GM19324 (cell line): ENCODE results near the gene GIT1.
A peak's percentile ranks its signal among the peaks of the same experiment; 100 is the strongest.

Experiments used
- ATAC-seq: cut with Tn5 transposase; IDR thresholded peaks from one replicate; pipeline ENCODE4 v1.9.1; 2021; ENCODE audit warnings: mild to moderate bottlenecking, moderate library complexity; ENCODE audit not compliant: unreplicated experiment, low FRiP score

The GIT1 gene

GRCh38 chr17:29617125-29617480 is 27.7 kb upstream of the GIT1 start:
- no peak for ATAC-seq

DNA sequence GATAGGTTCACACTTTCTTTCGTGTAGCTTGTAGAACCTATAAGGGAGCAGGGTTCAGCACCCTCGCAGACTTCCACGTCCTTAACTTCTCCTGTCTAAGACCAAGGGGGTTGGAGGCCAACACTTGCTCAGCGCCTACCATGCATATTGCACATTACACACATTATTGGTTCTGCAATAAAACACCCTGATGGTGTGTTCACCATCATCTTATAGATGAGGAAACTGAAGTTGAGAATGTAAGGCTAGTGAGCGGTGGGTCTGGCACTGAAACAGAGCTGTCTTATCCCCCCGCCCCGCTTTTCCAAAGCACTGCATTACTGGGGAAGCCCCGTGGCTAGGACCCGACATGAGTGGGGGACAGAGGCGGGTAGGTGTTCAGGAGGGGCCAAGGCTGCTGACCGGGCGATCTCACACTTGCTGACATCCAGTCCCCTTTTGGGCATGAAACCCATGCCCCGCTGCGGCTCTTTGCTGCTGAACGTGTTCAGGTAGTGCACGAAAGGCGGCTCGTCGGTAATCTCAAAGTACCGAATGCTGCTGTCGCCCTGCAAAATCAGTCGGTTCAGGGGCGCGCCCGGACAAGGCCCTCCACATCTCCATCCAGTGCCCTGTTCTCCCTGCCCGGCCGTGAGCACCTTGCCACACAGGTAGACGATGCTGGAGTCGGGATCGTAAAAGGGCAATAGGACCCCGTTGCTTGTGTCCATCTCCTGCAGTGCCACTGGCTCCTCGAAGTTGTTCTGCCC is 27.0 kb upstream of the GIT1 start:
- no peak for ATAC-seq

DNA sequence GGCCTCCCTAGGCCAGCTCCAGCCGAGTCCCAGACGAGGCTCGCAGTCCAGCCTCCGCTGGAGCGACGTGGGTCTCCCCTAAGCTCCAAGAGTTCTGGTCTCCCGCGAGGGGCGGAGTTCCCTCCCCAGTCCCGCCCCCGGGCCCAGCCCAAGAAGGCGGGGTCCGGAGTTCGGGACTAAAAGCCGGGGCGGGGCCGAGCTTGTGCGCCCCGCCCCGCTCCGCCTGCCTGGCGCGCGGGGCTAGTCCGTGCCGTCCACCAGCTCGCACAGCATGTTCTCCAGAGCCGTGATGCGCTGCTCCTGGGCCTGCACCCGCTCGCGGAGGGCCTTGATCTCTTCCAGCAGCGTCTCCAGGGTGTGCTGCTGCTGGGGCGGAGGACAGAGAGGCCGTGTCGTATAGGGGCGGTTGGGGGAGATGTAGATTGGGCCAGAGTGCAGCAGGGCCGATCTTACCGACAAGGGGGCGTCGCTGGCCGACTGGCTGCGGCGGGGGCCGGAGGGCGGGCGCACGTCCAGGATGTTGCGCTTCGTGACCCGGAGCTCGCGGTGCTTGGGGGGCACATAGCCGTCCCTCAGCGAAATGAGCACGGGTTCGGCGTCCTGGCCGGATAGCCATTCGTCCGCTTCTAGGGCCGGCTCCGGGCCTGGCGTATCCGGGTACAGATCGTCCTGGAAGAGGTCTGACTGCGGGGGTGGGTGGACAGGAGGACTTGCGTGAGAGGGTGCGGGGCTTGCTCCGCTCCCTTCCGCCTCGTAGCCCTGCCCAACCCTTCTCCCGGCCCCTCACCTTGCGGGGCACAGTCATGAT is 26.2 kb upstream of the GIT1 start:
- ATAC-seq, result peak; percentile 73

DNA sequence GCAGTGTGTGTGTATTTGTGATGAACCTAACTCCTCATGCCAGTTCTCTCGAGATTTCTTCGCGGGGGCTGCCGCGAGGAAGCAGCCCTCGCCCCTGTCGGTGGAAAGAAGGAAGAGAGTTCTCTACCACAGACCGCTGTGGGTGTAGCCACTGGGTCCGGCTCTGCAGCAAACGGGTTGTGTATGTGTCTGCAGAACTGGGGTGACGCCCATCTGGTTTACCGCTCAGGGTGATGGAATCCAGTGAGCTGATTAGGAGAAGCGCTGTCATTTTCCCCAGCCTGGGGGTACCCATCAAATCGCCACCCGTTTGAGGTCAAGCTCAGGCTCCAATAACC is 25.6 kb upstream of the GIT1 start:
- ATAC-seq, result no peak

- no peak for ATAC-seq
Measured at GRCh38 chr17:29614349-29615047, 25.1 kb upstream of the GIT1 start.

GRCh38 chr17:29613856-29614255 is 24.4 kb upstream of the GIT1 start:
- ATAC-seq, result no peak

GRCh38 chr17:29613352-29613837 is 23.9 kb upstream of the GIT1 start:
- ATAC-seq, result no peak

DNA sequence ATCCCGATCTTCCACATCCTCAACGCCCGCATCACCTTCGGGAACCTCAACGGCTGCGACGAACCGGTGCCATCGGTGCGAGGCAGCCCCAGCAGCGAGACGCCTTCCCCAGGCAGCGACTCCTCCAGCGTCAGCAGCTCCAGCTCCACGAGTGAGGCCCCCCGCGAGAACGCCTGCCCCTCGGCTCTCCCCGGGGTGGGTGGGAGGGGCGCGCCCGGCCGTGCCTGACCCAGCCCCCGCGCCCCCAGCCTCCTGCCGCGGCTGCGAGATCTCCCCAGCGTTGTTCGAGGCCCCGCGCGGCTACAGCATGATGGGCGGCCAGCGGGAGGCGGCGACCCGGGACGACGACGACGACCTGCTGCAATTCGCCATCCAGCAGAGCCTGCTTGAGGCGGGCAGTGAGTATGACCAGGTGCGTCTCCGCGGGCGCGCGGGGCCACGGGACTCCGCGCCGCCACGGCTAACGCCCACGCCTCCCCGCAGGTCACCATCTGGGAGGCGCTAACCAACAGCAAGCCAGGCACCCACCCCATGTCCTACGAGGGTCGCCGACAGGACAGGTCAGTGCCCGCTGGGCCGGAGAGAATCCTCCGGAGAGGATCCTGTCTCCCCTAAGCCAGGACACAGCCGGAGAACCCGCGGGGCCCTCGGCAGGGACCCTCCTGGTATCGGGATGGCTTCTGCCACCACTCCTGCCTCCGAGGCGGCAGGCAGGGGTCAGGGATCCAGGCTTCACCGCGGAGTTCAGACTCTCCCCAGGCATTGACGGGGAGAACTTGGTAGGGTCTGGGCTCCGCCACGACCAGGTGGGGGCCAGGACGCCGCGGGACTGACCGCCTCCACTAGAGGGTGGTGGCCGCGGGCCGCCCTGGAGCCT is 23.2 kb upstream of the GIT1 start:
- no peak for ATAC-seq

DNA sequence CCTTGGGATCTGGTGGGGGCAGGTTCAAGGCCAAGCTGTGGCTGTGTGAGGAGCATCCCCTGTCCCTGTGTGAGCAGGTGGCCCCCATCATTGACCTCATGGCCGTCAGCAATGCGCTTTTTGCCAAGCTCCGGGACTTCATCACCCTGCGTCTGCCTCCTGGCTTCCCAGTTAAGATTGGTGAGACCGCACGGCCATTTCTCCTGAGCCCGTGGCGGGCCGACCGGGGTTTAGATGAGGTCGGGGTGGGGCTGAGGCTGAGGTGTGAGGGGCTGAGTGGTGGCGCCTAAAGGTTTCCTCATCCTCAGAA is 22.6 kb upstream of the GIT1 start:
- ATAC-seq, result no peak

GRCh38 chr17:29611351-29612093 is 22.1 kb upstream of the GIT1 start:
- no peak for ATAC-seq

DNA sequence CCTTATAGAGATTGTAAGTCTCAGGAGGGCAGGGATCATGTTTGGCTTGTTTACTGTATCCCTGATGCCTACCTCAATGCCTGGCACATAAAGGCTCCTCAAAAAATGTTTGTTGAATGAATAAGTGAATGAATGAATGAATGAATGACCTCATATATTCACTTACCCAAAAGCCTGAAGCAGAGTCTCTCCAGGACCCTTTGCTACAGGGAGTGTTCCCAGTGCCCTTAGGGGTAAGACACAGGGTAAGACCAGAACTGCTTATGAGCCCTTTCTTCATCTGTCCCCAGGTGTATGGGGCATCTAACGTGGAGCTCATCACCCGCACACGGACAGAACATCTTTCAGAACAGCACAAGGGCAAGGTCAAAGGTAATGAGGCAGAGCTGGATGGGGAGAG is 20.9 kb upstream of the GIT1 start:
- ATAC-seq, result no peak

DNA sequence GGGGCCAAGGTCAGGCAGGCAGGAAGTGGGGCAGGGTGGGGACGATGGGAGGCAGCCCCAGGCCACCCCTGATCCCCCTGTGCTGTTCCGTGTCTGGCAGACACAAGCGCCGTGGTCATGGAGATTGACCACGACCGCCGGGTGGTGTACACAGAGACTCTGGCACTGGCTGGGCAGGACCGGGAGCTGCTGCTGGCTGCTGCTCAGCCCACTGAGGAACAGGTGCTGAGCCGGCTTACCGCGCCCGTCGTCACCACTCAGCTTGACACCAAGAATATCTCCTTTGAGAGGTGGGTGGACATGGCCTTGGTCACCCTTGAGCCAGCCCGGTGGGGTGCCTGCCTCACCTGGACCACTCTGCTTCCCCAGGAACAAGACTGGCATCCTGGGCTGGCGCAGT is 19.5 kb upstream of the GIT1 start:
- ATAC-seq, result no peak

DNA sequence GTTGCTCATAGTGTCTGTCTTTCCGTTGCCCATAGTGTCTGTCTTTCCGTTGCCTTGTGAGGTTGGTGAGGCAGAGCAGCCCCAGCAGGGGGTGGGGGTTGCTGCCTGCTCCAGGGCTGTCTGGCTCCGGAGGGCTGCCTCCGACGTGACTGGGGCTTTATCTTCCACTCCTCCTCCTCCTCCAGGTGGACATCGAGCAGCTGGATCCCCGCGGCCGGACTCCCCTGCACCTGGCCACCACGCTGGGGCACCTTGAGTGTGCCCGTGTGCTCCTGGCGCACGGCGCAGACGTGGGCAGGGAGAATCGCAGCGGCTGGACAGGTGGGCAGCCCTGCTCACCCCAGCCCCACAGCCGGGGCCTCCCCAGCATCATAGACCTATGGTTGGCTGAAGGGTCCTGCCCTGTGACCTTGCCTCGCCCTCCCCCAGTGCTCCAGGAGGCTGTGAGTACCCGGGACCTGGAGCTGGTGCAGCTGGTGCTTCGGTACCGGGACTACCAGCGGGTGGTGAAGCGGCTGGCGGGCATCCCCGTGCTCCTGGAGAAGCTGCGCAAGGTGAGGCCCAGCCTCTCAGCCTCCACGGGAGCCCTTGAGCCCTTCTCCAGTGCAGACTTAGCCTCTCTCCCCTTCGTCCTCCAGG is 18.2 kb upstream of the GIT1 start:
- no peak for ATAC-seq

DNA sequence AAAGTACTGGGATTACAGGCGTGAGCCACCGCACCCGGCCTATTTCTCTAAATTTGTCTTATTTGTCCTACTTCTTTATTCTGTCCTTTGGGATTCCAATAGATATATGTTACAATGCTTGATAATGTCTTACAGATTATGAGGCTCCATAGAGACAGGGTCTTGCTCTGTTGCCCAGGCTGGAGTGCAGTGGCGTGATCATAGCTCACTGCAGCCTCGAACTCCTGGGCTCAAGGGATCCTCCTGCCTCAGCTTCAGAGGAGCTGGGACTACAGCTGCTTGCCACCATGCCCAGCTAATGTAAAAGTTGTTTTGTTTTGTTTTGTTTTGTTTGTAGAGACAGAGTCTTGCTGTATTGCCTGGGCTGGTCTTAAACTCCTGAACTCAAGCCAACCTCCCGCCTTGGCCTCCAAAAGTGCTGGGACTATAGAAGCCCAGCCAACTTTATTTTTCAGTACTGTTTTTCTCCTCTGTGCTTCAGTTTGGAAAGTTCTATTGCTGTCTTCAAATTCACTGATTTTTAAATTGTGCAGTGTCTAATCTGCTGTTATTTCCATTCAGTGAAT is 13.7 kb upstream of the GIT1 start:
- ATAC-seq, result no peak

GRCh38 chr17:29597361-29598172 is 8.1 kb upstream of the GIT1 start:
- ATAC-seq, result no peak

GRCh38 chr17:29596811-29597210 is 7.4 kb upstream of the GIT1 start:
- ATAC-seq, result no peak

DNA sequence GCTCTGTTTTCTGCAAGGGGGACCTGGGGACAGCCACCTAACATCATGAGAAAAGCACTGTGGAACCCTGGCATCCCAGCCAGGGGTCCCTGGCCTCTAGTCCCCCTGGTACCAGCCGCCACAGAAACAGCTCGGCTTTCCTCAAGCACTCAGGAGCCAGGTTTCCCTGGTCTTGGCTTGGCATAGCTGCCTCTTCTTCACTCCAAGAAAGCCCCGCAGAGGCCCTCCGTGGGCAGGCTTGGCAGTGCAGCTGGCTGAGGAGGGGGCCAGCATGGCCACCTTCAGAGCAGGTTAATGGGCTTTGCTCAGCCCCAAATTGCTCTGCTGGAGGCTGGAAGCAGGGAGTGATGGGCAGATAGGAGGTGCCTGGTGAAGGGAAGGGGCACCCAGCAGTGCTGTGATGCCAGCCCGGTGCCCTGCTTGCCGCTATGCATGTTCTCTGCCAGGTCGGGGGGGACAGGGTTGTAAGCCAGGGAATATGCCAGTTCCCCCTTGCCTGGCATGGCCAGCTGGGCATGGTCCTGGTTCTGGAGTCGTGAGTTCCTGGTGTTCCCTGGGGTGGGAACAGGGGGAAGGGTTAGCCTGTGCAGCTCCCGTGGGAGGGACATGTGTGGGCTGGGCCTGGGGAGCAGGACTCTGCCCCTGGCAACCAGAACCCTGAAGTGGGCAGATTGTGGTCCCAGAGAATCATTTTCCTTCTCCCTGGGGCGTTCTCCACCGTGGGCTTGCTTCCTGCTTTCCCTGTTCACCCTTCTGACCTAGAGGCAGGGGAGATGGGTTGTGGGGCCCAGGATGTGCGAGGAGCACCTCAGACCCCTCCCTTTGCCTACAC is 6.7 kb upstream of the GIT1 start:
- no peak for ATAC-seq
